GM23338 (cell line): ENCODE data around the gene MESD. TPM values are rescaled to one million over a fixed set of nuclear protein-coding genes. Genes with fewer than 3 reads are reported as not detected.

Source experiments
- ATAC-seq: fragments of 200-7000 bp; cut with Tn5 transposase; 3 replicates; pipeline ENCODE4 v1.9.1; 2020
- DNase-seq: peaks from one replicate; pipeline ENCODE4 v3.0.0-alpha.2; 2015; ENCODE audit warnings: low spot score
- H2AFZ ChIP-seq: fragments of 200-600 bp; sonication (generic); 2 replicates; pipeline ENCODE4 v1.8.0; 2016; ENCODE audit warnings: antibody characterized with exemption, mild to moderate bottlenecking, moderate library complexity
- H3F3A ChIP-seq: fragments of 200-600 bp; sonication (generic); replicated peaks from 2 replicates; pipeline ENCODE4 v1.8.0; 2017; ENCODE audit warnings: antibody characterized with exemption, mixed run types, low read depth
- H3K27ac ChIP-seq: fragments of 200-600 bp; sonication (generic); 2 replicates; pipeline ENCODE4 v1.6.1; 2016; ENCODE audit warnings: low read depth
- H3K27me3 ChIP-seq: fragments of 200-600 bp; sonication (generic); 2 replicates; pipeline ENCODE4 v1.8.0; 2016; ENCODE audit warnings: mild to moderate bottlenecking, mixed run types, moderate library complexity; ENCODE audit not compliant: insufficient read depth
- H3K36me3 ChIP-seq: fragments of 200-600 bp; sonication (generic); 2 replicates; pipeline ENCODE4 v1.8.0; 2016; ENCODE audit warnings: mild to moderate bottlenecking; ENCODE audit not compliant: insufficient read depth
- H3K4me1 ChIP-seq: fragments of 200-600 bp; sonication (generic); 2 replicates; pipeline ENCODE4 v1.8.0; 2016; ENCODE audit warnings: mild to moderate bottlenecking, moderate library complexity; ENCODE audit not compliant: insufficient read depth
- H3K4me2 ChIP-seq: fragments of 200-600 bp; sonication (generic); 2 replicates; pipeline ENCODE4 v1.7.1; 2017; ENCODE audit warnings: mixed run types
- H3K4me3 ChIP-seq: fragments of 200-600 bp; sonication (generic); 2 replicates; pipeline ENCODE4 v1.6.1; 2016; ENCODE audit warnings: mixed run types
- H3K79me2 ChIP-seq: fragments of 200-600 bp; sonication (generic); replicated peaks from 2 replicates; pipeline ENCODE4 v1.8.0; 2017; ENCODE audit warnings: mild to moderate bottlenecking; ENCODE audit not compliant: insufficient read depth
- H3K9me2 ChIP-seq: fragments of 200-600 bp; sonication (generic); 2 replicates; pipeline ENCODE4 v1.8.0; 2017; ENCODE audit not compliant: insufficient read depth
- H4K20me1 ChIP-seq: fragments of 200-600 bp; sonication (generic); replicated peaks from 2 replicates; pipeline ENCODE4 v1.8.0; 2017; ENCODE audit warnings: mild to moderate bottlenecking; ENCODE audit not compliant: insufficient read depth
- H3K27ac Mint-ChIP-seq: 2 replicates; pipeline ENCODE4 v1.8.0; 2020; ENCODE audit warnings: inconsistent platforms, mild to moderate bottlenecking, moderate library complexity, mixed read lengths
- H3K27me3 Mint-ChIP-seq: 3 replicates; pipeline ENCODE4 v1.8.0; 2022; ENCODE audit warnings: low read depth, mild to moderate bottlenecking, moderate library complexity, mixed read lengths, inconsistent platforms; ENCODE audit not compliant: insufficient read depth, poor library complexity
- H3K36me3 Mint-ChIP-seq: 3 replicates; pipeline ENCODE4 v1.8.0; 2021; ENCODE audit warnings: low read depth, mild to moderate bottlenecking, inconsistent platforms, moderate library complexity, mixed read lengths
- H3K4me1 Mint-ChIP-seq: 3 replicates; pipeline ENCODE4 v1.8.0; 2020; ENCODE audit warnings: mild to moderate bottlenecking, inconsistent platforms, mixed read lengths
- H3K4me3 Mint-ChIP-seq: 3 replicates; pipeline ENCODE4 v1.8.0; 2021; ENCODE audit warnings: moderate library complexity, mild to moderate bottlenecking, inconsistent platforms, mixed read lengths
- H3K9me3 Mint-ChIP-seq: 3 replicates; pipeline ENCODE4 v1.8.0; 2020; ENCODE audit warnings: moderate library complexity, mild to moderate bottlenecking, inconsistent platforms, mixed read lengths
- CREB1 ChIP-seq: fragments of 250-450 bp; sonication (Bioruptor Pico); IDR thresholded peaks from 2 replicates; pipeline ENCODE4 v1.5.0; 2020; ENCODE audit warnings: low read depth, mild to moderate bottlenecking, moderate library complexity
- EZH2 ChIP-seq: fragments of 200-600 bp; sonication (generic); IDR thresholded peaks from one replicate; pipeline ENCODE4 v1.8.0; 2017; ENCODE audit warnings: antibody characterized with exemption, mild to moderate bottlenecking, low read depth; ENCODE audit not compliant: unreplicated experiment
- EZH2phosphoT487 ChIP-seq: fragments of 200-600 bp; sonication (generic); IDR thresholded peaks from one replicate; pipeline ENCODE4 v1.8.1; 2018; ENCODE audit warnings: antibody characterized with exemption; ENCODE audit not compliant: unreplicated experiment
- JUNB ChIP-seq: IDR thresholded peaks from one replicate; pipeline ENCODE4 v1.6.1; 2016; ENCODE audit warnings: antibody characterized with exemption; ENCODE audit not compliant: unreplicated experiment
- POLR2AphosphoS5 ChIP-seq: IDR thresholded peaks from 2 replicates; pipeline ENCODE4 v1.6.1; 2016; ENCODE audit warnings: antibody characterized with exemption, low read depth
- STAT1 ChIP-seq: IDR thresholded peaks from one replicate; pipeline ENCODE4 v1.6.1; 2016; ENCODE audit warnings: antibody characterized with exemption; ENCODE audit not compliant: unreplicated experiment
- ZNF114 ChIP-seq: fragments of 250-450 bp; sonication (Bioruptor Pico); IDR thresholded peaks from 2 replicates; pipeline ENCODE4 v1.5.0; 2020; ENCODE audit warnings: mild to moderate bottlenecking, moderate library complexity
- ZNF331 ChIP-seq: fragments of 250-450 bp; sonication (Bioruptor Pico); IDR thresholded peaks from 2 replicates; pipeline ENCODE4 v1.5.0; 2020; ENCODE audit warnings: low read depth, mild to moderate bottlenecking, moderate library complexity
- polyA plus RNA-seq: library from polyadenylated mRNA; unstranded; fragments of >200 nt; fragmentation: Nextera tagmentation; extraction: Ambion mirVana; gene quantifications from 2 replicates; pipeline ENCODE4 v1.2.1, GENCODE V29; 2016
- total RNA-seq: library from RNA; depleted of rRNA; stranded (reverse); fragments of >200 nt; shearing (Covaris generic); gene quantifications from 2 replicates; pipeline ENCODE4 v1.2.3, GENCODE V29; 2014
- TF ChIP-seq, protein P1 (sequence below): IDR thresholded peaks from one replicate; pipeline ENCODE4 v1.6.1; 2018; ENCODE audit warnings: antibody characterized with exemption; ENCODE audit not compliant: unreplicated experiment
- TF ChIP-seq, protein P2 (sequence below): IDR thresholded peaks from 2 replicates; pipeline ENCODE4 v1.6.1; 2016; ENCODE audit warnings: antibody characterized with exemption
- TF ChIP-seq, protein P3 (sequence below), 2 experiments: fragments of 200-600 bp in 1 of 2; sonication (generic) in 1 of 2; conservative IDR thresholded peaks; 2 replicates each; pipeline versions ENCODE4 v1.5.1 to v1.6.1; 2016 to 2017; ENCODE audit warnings: antibody characterized with exemption in 2 of 2, low read depth in 2 of 2, mild to moderate bottlenecking in 2 of 2, moderate library complexity in 1 of 2
- TF ChIP-seq, protein P4 (sequence below): fragments of 250-450 bp; sonication (Bioruptor Pico); IDR thresholded peaks from 2 replicates; pipeline ENCODE4 v1.5.0; 2020; ENCODE audit warnings: mild to moderate bottlenecking, moderate library complexity

The MESD gene
- total and polyA plus RNA-seq, 2 experiments from 2014 or later: 25.6 to 52.7 TPM

GRCh38 chr15:80904998-80905397, 84.6 kb downstream of the MESD start:
- no peak overlapping the region for H3K4me2 ChIP-seq
- peaks cover 3% of the 10 kb centered on the region for H3K27me3 Mint-ChIP-seq
- no peaks in the 10 kb centered on the region for H3K9me3 Mint-ChIP-seq
- DNase-seq (peak; percentile 16), ATAC-seq (no peak)
- H3K4me3 ChIP-seq: no peak overlapping the region
- H4K20me1 ChIP-seq: no peaks in the 10 kb centered on the region
- no peak for TF ChIP-seq EZH2phosphoT487
- TF ChIP-seq JUNB: no peak
- TF ChIP-seq, protein P1, sequence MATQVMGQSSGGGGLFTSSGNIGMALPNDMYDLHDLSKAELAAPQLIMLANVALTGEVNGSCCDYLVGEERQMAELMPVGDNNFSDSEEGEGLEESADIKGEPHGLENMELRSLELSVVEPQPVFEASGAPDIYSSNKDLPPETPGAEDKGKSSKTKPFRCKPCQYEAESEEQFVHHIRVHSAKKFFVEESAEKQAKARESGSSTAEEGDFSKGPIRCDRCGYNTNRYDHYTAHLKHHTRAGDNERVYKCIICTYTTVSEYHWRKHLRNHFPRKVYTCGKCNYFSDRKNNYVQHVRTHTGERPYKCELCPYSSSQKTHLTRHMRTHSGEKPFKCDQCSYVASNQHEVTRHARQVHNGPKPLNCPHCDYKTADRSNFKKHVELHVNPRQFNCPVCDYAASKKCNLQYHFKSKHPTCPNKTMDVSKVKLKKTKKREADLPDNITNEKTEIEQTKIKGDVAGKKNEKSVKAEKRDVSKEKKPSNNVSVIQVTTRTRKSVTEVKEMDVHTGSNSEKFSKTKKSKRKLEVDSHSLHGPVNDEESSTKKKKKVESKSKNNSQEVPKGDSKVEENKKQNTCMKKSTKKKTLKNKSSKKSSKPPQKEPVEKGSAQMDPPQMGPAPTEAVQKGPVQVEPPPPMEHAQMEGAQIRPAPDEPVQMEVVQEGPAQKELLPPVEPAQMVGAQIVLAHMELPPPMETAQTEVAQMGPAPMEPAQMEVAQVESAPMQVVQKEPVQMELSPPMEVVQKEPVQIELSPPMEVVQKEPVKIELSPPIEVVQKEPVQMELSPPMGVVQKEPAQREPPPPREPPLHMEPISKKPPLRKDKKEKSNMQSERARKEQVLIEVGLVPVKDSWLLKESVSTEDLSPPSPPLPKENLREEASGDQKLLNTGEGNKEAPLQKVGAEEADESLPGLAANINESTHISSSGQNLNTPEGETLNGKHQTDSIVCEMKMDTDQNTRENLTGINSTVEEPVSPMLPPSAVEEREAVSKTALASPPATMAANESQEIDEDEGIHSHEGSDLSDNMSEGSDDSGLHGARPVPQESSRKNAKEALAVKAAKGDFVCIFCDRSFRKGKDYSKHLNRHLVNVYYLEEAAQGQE: no peak
- TF ChIP-seq CREB1 (CRISPR knock-in tag): no peak
- no peak for TF ChIP-seq POLR2AphosphoS5
- TF ChIP-seq STAT1: no peak
- TF ChIP-seq, protein P2, sequence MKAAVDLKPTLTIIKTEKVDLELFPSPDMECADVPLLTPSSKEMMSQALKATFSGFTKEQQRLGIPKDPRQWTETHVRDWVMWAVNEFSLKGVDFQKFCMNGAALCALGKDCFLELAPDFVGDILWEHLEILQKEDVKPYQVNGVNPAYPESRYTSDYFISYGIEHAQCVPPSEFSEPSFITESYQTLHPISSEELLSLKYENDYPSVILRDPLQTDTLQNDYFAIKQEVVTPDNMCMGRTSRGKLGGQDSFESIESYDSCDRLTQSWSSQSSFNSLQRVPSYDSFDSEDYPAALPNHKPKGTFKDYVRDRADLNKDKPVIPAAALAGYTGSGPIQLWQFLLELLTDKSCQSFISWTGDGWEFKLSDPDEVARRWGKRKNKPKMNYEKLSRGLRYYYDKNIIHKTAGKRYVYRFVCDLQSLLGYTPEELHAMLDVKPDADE: no peak
- TF ChIP-seq, protein P3, sequence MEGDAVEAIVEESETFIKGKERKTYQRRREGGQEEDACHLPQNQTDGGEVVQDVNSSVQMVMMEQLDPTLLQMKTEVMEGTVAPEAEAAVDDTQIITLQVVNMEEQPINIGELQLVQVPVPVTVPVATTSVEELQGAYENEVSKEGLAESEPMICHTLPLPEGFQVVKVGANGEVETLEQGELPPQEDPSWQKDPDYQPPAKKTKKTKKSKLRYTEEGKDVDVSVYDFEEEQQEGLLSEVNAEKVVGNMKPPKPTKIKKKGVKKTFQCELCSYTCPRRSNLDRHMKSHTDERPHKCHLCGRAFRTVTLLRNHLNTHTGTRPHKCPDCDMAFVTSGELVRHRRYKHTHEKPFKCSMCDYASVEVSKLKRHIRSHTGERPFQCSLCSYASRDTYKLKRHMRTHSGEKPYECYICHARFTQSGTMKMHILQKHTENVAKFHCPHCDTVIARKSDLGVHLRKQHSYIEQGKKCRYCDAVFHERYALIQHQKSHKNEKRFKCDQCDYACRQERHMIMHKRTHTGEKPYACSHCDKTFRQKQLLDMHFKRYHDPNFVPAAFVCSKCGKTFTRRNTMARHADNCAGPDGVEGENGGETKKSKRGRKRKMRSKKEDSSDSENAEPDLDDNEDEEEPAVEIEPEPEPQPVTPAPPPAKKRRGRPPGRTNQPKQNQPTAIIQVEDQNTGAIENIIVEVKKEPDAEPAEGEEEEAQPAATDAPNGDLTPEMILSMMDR (conservative IDR thresholded peaks at IDR 0.05; ENCODE audit: low read depth in 2 of 2): no peak
- TF ChIP-seq, protein P4, sequence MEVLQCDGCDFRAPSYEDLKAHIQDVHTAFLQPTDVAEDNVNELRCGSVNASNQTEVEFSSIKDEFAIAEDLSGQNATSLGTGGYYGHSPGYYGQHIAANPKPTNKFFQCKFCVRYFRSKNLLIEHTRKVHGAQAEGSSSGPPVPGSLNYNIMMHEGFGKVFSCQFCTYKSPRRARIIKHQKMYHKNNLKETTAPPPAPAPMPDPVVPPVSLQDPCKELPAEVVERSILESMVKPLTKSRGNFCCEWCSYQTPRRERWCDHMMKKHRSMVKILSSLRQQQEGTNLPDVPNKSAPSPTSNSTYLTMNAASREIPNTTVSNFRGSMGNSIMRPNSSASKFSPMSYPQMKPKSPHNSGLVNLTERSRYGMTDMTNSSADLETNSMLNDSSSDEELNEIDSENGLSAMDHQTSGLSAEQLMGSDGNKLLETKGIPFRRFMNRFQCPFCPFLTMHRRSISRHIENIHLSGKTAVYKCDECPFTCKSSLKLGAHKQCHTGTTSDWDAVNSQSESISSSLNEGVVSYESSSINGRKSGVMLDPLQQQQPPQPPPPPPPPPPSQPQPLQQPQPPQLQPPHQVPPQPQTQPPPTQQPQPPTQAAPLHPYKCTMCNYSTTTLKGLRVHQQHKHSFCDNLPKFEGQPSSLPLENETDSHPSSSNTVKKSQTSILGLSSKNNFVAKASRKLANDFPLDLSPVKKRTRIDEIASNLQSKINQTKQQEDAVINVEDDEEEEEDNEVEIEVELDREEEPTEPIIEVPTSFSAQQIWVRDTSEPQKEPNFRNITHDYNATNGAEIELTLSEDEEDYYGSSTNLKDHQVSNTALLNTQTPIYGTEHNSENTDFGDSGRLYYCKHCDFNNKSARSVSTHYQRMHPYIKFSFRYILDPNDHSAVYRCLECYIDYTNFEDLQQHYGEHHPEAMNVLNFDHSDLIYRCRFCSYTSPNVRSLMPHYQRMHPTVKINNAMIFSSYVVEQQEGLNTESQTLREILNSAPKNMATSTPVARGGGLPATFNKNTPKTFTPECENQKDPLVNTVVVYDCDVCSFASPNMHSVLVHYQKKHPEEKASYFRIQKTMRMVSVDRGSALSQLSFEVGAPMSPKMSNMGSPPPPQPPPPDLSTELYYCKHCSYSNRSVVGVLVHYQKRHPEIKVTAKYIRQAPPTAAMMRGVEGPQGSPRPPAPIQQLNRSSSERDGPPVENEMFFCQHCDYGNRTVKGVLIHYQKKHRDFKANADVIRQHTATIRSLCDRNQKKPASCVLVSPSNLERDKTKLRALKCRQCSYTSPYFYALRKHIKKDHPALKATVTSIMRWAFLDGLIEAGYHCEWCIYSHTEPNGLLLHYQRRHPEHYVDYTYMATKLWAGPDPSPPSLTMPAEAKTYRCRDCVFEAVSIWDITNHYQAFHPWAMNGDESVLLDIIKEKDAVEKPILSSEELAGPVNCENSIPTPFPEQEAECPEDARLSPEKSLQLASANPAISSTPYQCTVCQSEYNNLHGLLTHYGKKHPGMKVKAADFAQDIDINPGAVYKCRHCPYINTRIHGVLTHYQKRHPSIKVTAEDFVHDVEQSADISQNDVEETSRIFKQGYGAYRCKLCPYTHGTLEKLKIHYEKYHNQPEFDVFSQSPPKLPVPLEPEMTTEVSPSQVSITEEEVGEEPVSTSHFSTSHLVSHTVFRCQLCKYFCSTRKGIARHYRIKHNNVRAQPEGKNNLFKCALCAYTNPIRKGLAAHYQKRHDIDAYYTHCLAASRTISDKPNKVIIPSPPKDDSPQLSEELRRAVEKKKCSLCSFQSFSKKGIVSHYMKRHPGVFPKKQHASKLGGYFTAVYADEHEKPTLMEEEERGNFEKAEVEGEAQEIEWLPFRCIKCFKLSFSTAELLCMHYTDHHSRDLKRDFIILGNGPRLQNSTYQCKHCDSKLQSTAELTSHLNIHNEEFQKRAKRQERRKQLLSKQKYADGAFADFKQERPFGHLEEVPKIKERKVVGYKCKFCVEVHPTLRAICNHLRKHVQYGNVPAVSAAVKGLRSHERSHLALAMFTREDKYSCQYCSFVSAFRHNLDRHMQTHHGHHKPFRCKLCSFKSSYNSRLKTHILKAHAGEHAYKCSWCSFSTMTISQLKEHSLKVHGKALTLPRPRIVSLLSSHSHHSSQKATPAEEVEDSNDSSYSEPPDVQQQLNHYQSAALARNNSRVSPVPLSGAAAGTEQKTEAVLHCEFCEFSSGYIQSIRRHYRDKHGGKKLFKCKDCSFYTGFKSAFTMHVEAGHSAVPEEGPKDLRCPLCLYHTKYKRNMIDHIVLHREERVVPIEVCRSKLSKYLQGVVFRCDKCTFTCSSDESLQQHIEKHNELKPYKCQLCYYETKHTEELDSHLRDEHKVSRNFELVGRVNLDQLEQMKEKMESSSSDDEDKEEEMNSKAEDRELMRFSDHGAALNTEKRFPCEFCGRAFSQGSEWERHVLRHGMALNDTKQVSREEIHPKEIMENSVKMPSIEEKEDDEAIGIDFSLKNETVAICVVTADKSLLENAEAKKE: no peak
- no peak for TF ChIP-seq EZH2
- TF ChIP-seq ZNF114: no peak
- TF ChIP-seq ZNF331 (CRISPR knock-in tag): no peak
- no peak overlapping the region for H3K27ac Mint-ChIP-seq
- H2AFZ ChIP-seq: no peak overlapping the region
- H3K4me3 Mint-ChIP-seq: no peak overlapping the region
- no peaks in the 10 kb centered on the region for H3K79me2 ChIP-seq
- no peaks in the 10 kb centered on the region for H3F3A ChIP-seq
- H3K9me2 ChIP-seq: 0 out of 2 replicates have a peak, but pooled peaks cover 10% of the 10 kb centered on the region
- H3K36me3 ChIP-seq: no peaks in the 10 kb centered on the region
- peaks cover 3% of the 10 kb centered on the region; the same call in 1 of the 2 replicates for H3K4me1 ChIP-seq
- H3K4me1 Mint-ChIP-seq: peaks cover 22% of the 10 kb centered on the region
- peaks cover 4% of the 10 kb centered on the region; the same call in 1 of the 3 replicates for H3K36me3 Mint-ChIP-seq
- H3K27me3 ChIP-seq: no peaks in the 10 kb centered on the region
- no peak overlapping the region for H3K27ac ChIP-seq
